Measurements from ENCODE around the gene UVSSA. TPM values are rescaled to one million over a fixed set of nuclear protein-coding genes. Genes with fewer than 3 reads are reported as not detected.

The UVSSA gene
- total RNA-seq, 2 experiments from 2014 or later: 18.6 to 20.2 TPM

DNA sequence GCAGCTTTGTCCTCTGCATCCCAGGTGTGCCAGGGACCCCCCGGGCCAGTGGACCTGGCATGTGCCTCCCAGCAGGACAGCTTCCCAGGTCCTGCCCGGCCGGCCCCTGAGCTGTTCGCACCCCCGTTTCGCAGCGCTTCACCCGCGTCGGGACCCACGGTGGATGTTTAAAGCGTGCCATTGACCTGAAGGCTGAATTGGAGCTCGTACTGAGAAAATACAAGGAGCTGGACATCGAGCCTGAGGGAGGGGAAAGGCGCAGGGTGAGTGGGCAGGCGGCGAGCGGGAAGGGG lies 7.9 kb downstream of the UVSSA start:
- Mint-ChIP-seq H3K4me3 (no peak overlapping the region), H3K27me3 (no peaks in the 10 kb centered on the region), H3K4me1 (ENCODE audit: low read depth) (peaks cover 12% of the 10 kb centered on the region), H3K27ac (no peak overlapping the region), H3K36me3 (ENCODE audit: low read depth) (no peaks in the 10 kb centered on the region), H3K9me3 (no peaks in the 10 kb centered on the region)
- TF ChIP-seq, protein P1, sequence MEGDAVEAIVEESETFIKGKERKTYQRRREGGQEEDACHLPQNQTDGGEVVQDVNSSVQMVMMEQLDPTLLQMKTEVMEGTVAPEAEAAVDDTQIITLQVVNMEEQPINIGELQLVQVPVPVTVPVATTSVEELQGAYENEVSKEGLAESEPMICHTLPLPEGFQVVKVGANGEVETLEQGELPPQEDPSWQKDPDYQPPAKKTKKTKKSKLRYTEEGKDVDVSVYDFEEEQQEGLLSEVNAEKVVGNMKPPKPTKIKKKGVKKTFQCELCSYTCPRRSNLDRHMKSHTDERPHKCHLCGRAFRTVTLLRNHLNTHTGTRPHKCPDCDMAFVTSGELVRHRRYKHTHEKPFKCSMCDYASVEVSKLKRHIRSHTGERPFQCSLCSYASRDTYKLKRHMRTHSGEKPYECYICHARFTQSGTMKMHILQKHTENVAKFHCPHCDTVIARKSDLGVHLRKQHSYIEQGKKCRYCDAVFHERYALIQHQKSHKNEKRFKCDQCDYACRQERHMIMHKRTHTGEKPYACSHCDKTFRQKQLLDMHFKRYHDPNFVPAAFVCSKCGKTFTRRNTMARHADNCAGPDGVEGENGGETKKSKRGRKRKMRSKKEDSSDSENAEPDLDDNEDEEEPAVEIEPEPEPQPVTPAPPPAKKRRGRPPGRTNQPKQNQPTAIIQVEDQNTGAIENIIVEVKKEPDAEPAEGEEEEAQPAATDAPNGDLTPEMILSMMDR (IDR thresholded peaks at IDR 0.05): no peak
- intact Hi-C loops (cut with micrococcal nuclease): loop anchor here (10.0 kb wide), 1 partner anchor 220 kb away; no protein-coding TSS in a partner anchor
- DNase-seq (no peak), ATAC-seq (no peak)
- ChIA-PET POLR2A (no interaction called here), CTCF (interaction anchor here (0.7 to 2.5 kb wide), 7 partner anchors 77 to 274 kb away, joined by 3 to 18 read pairs (median 5); no protein-coding TSS in a partner anchor)

DNA sequence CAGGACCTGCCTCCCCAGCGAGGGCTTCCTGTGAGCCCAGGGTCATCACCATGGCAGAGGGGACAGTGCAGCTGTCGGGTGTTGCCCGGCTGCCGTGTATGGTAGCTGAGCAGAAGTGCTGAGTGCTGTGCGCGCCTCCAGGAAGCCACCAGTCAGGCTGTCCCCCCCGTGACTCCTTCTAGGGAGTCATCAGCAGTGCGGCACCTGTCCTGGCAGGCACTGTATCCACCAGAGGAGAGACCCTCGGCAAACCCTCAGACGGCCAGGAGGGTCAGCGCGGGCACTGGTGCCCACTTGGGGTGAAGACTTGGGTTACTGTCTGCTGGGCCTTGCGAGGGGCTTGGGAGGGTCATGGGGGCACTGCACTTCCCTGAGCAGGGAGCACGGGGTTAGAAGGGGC lies 8.4 kb downstream of the UVSSA start:
- intact Hi-C loops (cut with micrococcal nuclease): loop anchor here (10.0 kb wide), 1 partner anchor 221 kb away; no protein-coding TSS in a partner anchor
- TF ChIP-seq, protein P1 (IDR thresholded peaks at IDR 0.05): no peak
- CTCF ChIA-PET: interaction anchor here (0.7 to 2.5 kb wide), 19 partner anchors 7 to 274 kb away, joined by 3 to 18 read pairs (median 4); no protein-coding TSS in a partner anchor
- DNase-seq (no peak), ATAC-seq (no peak)
- Mint-ChIP-seq H3K27ac (no peak overlapping the region), H3K4me3 (no peak overlapping the region), H3K36me3 (ENCODE audit: low read depth) (no peaks in the 10 kb centered on the region), H3K4me1 (ENCODE audit: low read depth) (peaks cover 9% of the 10 kb centered on the region), H3K27me3 (no peaks in the 10 kb centered on the region), H3K9me3 (no peaks in the 10 kb centered on the region)
- POLR2A ChIA-PET: interaction anchor here (0.6 kb wide), 1 partner anchor 142 kb away, joined by 4 read pairs; no protein-coding TSS in a partner anchor

DNA sequence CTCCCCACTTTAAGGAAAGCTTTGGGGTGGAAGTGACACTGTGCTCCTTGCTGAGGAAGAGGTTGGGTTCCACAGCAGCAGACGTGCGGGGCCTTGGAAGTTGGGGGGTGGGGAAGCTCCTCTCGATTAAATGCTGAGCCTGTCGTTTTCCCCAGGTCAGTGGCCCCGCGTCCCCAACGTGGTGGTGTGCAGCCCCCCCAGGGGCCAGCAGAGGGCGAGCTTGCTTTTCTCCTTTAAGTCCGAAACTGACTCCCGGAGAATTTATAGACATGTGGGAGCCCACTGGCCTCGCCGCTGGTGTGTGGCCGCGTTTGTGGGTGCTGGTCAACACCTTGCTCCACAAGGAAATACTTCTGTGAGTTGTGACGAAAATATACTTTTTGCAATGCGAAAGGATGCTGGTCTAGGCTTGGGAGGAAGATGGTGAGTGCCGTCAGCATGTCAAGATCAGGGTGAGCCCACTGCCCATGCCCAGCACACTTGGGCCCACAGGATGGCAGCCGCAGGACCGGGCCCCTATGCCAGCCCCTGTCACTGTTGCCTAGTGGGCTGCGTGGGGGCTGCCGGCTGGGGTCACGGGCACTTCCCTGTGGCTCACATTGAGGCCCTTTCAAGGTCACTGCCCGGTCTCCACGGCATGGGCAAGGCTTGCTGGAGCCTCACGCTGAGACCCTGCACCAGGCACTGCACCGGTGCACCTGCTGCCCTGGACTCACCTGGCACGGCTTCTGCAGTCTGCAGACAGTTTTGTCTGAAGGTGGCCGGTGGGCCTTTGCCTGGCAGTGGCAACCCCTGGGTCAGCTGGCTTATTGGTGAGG lies 9.4 kb downstream of the UVSSA start:
- ATAC-seq (peak; percentile 45), DNase-seq (peak; percentile 72)
- intact Hi-C loops (cut with micrococcal nuclease): loop anchor here (10.0 kb wide), 1 partner anchor 222 kb away; no protein-coding TSS in a partner anchor
- Mint-ChIP-seq H3K27me3 (no peaks in the 10 kb centered on the region), H3K27ac (no peak overlapping the region), H3K4me1 (ENCODE audit: low read depth) (peaks cover 7% of the 10 kb centered on the region), H3K36me3 (ENCODE audit: low read depth) (no peaks in the 10 kb centered on the region), H3K9me3 (no peaks in the 10 kb centered on the region), H3K4me3 (no peak overlapping the region)
- TF ChIP-seq, protein P1 (IDR thresholded peaks at IDR 0.05): peak; percentile 73
- CTCF ChIA-PET: interaction anchor here (0.6 to 2.5 kb wide), 32 partner anchors 9 to 340 kb away, joined by 3 to 18 read pairs (median 4); partner anchors contain the start of gene UVSSA
- POLR2A ChIA-PET: interaction anchor here (0.6 kb wide), 1 partner anchor 143 kb away, joined by 4 read pairs; no protein-coding TSS in a partner anchor

DNA sequence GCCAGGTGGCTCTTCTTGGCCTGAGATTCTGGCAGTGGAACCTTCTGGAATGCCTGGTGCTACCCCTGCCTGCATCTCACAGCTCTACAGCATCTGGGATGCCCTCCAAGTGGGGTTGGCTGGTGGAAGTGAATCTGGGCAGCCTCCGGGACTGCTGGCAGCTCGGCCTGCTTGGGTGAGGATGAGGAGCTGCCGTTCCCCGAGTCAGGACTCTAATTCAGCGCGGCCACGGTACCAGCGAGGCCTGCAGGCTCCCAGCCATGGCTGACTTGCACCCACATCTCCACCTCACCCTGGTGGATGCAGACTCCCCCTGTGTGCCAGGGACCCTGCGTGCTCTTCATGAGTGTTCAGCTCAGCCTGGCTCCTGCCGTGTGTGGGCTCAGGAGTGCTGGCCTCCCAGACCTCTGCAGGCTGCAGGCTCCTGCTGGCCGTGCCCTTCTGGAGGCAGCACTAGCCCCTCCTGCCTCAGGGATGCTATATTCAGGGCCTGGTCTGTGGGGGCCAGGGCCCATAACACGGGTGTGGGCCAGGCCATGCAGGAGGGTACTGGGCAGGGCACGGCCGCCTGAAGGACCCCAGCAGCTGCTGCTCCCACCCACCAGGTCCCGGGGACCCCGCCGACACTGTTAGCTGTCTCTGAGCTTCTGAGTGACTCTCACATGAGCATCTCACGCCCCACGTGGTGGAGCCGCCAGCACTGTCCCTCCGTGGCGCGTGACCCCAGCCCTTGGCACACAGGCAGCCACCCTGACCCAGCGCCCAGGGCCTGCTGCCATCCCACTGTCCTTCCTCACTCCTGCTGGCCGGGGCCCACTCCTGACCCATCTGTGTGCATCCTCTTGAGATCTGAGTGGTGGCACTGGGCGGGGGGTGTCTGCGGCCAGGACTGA lies 10.6 kb downstream of the UVSSA start:
- Mint-ChIP-seq H3K27me3 (no peaks in the 10 kb centered on the region), H3K36me3 (ENCODE audit: low read depth) (no peaks in the 10 kb centered on the region), H3K27ac (no peak overlapping the region), H3K9me3 (no peaks in the 10 kb centered on the region), H3K4me1 (ENCODE audit: low read depth) (no peaks in the 10 kb centered on the region), H3K4me3 (no peak overlapping the region)
- ChIA-PET CTCF (interaction anchor here (1.0 to 1.9 kb wide), 3 partner anchors 156 to 278 kb away, joined by 3 to 8 read pairs (median 4); no protein-coding TSS in a partner anchor), POLR2A (no interaction called here)
- intact Hi-C loops (cut with micrococcal nuclease): loop anchor here (10.0 kb wide), 1 partner anchor 223 kb away; no protein-coding TSS in a partner anchor
- TF ChIP-seq, protein P1 (IDR thresholded peaks at IDR 0.05): no peak
- DNase-seq (no peak), ATAC-seq (no peak)

All from activated CD8-positive, alpha-beta T cell treated with anti-CD3 and anti-CD28 coated beads for 36 hours (primary cell).